ENCODE data around the gene ACOXL.

ACOXL gene

DNA sequence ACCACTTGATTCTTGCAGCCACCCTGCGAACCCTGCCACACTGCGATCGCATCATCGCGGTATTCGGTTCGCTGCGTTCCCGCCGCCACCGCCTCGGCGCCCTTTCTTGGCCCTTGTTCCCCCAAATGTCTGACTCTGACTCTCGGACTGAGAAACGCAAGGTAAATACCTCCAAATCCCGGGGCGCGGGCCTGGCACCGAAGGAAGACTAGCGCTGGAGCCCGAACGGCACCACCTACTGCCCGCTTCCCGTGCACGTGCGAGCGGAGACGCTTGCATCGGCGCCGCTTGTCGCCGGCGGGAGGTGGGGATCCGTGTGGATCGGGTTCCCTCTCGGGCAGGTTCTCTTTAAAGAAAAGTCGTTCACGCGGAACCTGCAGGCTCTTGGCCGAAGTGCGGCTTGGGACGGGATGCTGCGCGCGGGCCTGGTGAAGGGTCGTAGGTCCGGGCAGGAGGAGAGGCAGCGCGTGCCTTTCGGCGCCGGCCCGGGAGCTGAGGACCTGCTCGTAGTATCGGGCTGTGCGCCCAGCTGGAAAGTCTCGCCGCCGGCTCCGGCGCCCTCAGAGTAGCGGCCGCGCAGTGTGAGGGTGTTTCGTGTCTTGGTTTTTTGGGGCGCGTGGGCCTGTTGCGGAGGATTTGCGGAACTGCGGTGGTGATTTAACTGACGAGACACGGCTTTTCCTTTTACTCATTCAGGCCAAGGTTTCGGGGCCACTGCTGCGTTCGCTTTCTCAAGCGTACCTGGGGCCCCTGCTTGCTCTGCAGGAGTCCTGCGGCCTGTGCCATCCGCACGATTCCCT is 388.9 kb downstream of the ACOXL start:
- peak; percentile 47 for DNase-seq

- peak; percentile 54 for DNase-seq
Observed at GRCh38 chr2:111121828-111122630, 389.7 kb downstream of the ACOXL start.

- peak; percentile 47 for DNase-seq
Observed at GRCh38 chr2:111122631-111123421, 390.5 kb downstream of the ACOXL start.

GRCh38 chr2:111123751-111124150 is 391.4 kb downstream of the ACOXL start:
- no peak for DNase-seq

- no peak for DNase-seq
Observed at GRCh38 chr2:111126581-111126980, 394.2 kb downstream of the ACOXL start.

DNA sequence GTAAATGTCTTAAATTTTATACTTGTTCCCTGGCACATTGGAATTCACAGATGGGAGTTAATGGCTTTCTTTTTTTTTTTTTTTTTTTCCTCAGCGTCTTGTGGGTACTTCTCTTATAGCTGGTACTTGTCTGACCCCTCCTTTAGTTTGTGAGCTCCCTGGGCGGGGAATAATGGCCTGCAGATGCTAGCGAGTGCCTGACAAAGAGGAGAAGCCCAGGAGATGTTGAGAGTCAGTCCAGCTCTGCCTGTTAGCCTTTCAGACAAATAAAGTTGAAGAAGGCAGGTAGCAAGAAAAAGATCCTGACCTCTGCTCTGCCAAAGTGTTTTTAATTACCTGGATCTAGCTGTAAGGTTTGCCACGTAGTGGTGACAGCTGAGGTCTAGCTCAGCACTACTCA is 395.0 kb downstream of the ACOXL start:
- DNase-seq: peak; percentile 6

DNA sequence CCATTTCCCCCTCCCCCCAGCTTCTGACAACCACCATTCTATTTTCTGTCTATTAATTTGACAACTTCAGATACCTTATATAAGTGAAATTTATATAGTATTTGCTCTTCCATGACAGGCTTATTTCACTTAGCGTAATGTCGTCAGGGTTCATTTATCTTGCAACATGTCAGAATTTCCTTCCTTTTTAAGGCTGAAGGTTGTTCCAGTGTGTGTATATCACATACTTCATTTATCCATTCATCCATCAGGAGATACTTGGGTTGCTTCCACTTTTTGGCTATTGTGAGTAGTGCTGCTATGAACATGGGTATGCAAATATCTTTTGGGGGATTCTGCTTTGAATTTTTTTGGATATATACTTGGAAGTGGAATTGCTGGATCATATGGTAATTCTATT is 395.7 kb downstream of the ACOXL start:
- no peak for DNase-seq

GRCh38 chr2:111133603-111134002 is 401.2 kb downstream of the ACOXL start:
- no peak for DNase-seq

GRCh38 chr2:111134055-111134454 is 401.7 kb downstream of the ACOXL start:
- DNase-seq: no peak

GRCh38 chr2:111135237-111135909 is 403.0 kb downstream of the ACOXL start:
- DNase-seq: no peak

GRCh38 chr2:111135910-111136297 is 403.5 kb downstream of the ACOXL start:
- no peak for DNase-seq

DNA sequence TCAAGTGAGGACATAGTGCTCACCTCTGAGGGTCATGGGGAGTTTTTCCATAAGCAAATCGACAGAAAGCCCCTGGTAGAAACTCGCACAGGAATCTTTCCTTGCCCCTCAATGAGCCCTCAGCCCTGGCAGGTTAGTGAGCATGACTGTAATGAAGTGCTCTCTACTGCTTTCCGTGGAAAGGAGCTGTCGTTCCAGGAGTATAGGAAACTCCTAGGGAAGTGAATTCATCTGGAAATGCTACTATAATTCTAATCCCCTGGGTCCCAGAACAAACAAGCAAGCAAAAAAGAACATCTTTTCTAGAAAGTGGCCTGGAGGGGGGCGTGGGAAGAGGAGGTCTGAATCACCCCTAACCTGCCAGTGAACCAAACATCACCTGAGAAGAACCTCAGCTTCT is 406.5 kb downstream of the ACOXL start:
- peak; percentile 42 for DNase-seq

GRCh38 chr2:111139637-111140317 is 407.4 kb downstream of the ACOXL start:
- peak; percentile 91 for DNase-seq

- DNase-seq: no peak
Observed at GRCh38 chr2:111140815-111141214, 408.4 kb downstream of the ACOXL start.

GRCh38 chr2:111142101-111142500 is 409.7 kb downstream of the ACOXL start:
- DNase-seq: no peak

- DNase-seq: no peak
Observed at GRCh38 chr2:111143107-111143842, 410.9 kb downstream of the ACOXL start.

DNA sequence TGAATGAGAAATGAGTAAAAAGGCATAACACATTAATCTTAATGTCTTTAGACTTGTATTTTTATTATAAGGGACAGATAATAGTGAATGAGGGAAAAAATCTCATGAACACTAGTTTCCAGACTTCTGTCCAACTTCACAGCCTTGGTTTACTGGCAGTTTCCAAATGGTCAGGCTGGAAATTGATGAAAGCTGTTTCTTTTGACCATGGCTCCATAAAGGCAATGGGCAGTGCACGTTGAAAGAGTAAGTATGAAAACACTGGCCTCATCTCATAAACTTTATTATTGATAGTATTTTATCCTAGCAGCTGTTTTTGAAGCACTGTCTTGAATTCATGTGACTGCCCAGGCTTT is 411.4 kb downstream of the ACOXL start:
- no peak for DNase-seq

DNA sequence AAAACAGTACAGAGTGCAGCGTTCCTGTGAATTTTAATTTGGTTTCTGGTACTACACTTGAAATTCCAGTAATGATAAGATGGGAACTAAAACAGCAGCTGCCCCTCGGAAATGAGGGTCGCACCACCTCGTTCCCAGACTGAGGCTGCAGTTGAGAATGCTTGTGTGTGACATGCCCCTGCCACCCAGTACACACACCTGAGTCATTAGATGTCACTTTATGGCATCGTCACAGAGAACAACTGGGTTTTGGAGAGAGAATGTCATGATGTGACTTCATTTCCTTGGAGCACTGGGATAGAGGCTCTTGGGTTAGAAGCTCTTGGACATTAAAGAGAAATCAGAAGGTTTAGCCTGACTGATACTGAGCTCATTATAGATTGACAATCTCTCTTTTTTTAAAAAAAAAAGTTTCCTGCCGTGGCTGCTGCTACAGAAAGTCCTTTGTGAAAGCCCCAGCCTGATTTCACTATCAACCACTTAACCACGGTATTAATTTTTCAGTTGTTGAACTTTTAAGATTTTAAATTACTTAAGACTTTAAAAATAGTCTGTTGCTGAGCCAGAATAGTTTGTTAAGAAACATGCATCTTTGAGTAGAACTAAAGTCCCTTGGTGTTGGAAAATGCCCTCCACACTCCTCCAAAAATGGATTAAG is 412.9 kb downstream of the ACOXL start:
- no peak for DNase-seq

DNA sequence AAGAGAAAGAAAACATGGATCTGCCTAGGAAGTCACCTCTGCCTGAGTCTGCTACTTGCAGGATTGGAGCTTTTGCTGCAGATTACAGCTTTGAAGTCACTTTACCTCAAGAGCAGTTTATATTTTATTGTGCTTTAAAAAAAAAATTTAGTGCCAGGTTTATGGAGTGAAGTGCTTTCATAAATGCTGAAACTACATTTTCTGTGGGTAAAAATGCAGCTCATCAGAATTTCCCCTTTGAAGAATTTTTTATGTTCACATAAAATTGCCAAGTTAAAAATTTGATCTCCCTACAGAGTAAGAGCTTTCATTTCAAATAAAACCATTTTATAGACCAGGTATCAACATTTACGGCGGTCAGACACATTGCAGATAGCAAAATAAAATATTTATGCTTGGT is 413.6 kb downstream of the ACOXL start:
- no peak for DNase-seq

DNA sequence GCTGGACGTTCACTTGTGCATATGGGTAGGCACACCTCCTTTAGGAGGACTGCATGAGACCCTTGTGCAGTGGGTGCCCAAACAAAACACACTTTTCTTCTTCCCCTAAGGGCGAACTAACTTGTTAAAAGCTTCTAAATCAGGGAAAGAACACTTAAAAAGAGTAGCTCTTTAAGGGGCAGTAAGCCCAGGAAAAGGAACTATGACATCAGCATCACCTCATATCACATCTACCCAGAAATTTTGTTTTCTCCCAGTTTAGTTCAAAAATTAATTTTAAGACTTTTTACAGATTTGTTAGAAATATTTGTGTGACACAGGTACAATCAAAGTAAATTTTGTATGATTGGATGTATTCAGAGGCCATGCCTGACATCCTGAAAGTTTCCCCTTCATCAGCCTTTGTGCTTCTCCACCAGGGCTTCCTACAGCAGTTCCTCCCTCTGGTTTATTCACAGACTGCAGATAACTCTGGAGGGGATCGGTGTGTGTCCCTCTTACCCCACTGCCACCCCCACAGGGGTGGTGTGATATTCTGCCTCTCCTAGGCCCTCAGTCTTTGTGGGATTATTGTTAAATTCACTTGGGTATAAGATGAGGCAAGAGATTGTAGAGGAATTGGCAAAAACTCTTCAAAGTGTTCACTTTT is 416.0 kb downstream of the ACOXL start:
- no peak for DNase-seq

DNA sequence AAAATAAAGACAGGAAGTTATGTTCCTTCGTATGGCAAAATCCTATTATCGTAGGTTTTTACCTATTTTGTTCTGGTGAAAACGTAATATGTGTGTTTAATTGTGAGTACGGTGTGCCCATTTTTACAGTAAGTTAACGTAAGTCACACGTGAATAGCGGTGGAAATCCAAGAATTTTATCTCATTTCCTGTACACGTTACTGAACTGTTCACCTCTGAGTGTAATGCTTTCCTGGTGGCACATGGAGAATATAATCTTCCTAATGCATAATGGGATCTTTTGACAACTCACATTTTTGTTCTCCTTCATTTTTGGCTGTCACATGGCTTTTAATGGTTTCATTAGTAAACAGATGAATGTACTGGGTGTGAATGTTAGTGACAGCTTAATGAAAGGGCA is 416.6 kb downstream of the ACOXL start:
- DNase-seq: no peak
